ENCODE data around the gene NR4A2. TPM values are rescaled to one million over a fixed set of nuclear protein-coding genes. Genes with fewer than 3 reads are reported as not detected.

Gene NR4A2
- total and polyA plus RNA-seq, 2 donors (not counting 3 experiments of a cell fraction or from before 2014, with no cell fraction given), result 1.0 to 1.9 TPM

- H3K27ac ChIP-seq (ENCODE audit: insufficient read depth, low read depth, low read length), result no peak overlapping the region
- no peaks in the 10 kb centered on the region for H3K9me3 ChIP-seq (replicated peaks; ENCODE audit: control insufficient read depth, insufficient read depth, low read length)
- H3K36me3 ChIP-seq (ENCODE audit: control insufficient read depth in 2 of 2, extremely low read depth in 1 of 2, insufficient read depth in 2 of 2, low read length in 2 of 2), result no peaks in the 10 kb centered on the region
- TF ChIP-seq POLR2AphosphoS5 (IDR thresholded peaks at IDR 0.05; ENCODE audit: insufficient read depth, low read depth, low read length), result no peak
- TF ChIP-seq GATA2 (IDR thresholded peaks at IDR 0.05; ENCODE audit: insufficient read depth, insufficient read length, low read depth, low read length), result no peak
- TF ChIP-seq EZH2 (IDR thresholded peaks at IDR 0.05; ENCODE audit: borderline replicate concordance, low read depth, low read length, severe bottlenecking), result no peak
- no peak for TF ChIP-seq MAX (IDR thresholded peaks at IDR 0.05; ENCODE audit: insufficient read depth, insufficient read length)
- no peak for TF ChIP-seq MYC (IDR thresholded peaks at IDR 0.05; ENCODE audit: low read depth, low read length)
- TF ChIP-seq JUN (IDR thresholded peaks at IDR 0.05; ENCODE audit: borderline replicate concordance, insufficient read depth, insufficient read length, low read depth), result no peak
- no peak for TF ChIP-seq POLR2A (IDR thresholded peaks at IDR 0.05; ENCODE audit: low read depth, low read length)
- TF ChIP-seq CTCF (IDR thresholded peaks at IDR 0.05; ENCODE audit: extremely low read depth in 1 of 2, insufficient read depth in 1 of 2, low read depth in 1 of 2, low read length in 2 of 2), result no peak
- no peak for TF ChIP-seq FOS (IDR thresholded peaks at IDR 0.05; ENCODE audit: borderline replicate concordance, insufficient read depth, low read length)
- POLR2A ChIA-PET, result no interaction called here
- no peak for DNase-seq (ENCODE audit: low read depth, low spot score)
- no TSS peak for BruUV-seq (replicated peaks)
- H3K27me3 ChIP-seq (ENCODE audit: control insufficient read depth in 2 of 2, insufficient read depth in 2 of 2, low read length in 2 of 2), result no peaks in the 10 kb centered on the region
- H3K4me1 ChIP-seq (ENCODE audit: control insufficient read depth, extremely low read depth, insufficient read depth, low read length), result no peaks in the 10 kb centered on the region
- no peaks in the 10 kb centered on the region for H3K9me1 ChIP-seq (replicated peaks; ENCODE audit: control insufficient read depth, extremely low read depth, insufficient read depth, low read length)
- FAIRE-seq, result no peak
- intact Hi-C loops (cut with micrococcal nuclease) (no loop called here), dilution Hi-C loops (cut with MboI; ENCODE audit: extremely low pct_ligation_motif_present, low sequenced_read_pairs) (no loop called here)
- no peak overlapping the region for H3K4me3 ChIP-seq (replicated peaks in 1 of 3; ENCODE audit: insufficient read depth in 1 of 3, low read depth in 1 of 3, low read length in 3 of 3)
- H4K20me1 ChIP-seq (replicated peaks; ENCODE audit: control insufficient read depth, extremely low read depth, insufficient read depth, low read length), result no peaks in the 10 kb centered on the region
- H3K9ac ChIP-seq (replicated peaks; ENCODE audit: extremely low read depth, insufficient read depth, low read length), result no peak overlapping the region
- CTCF ChIA-PET, result no interaction called here
- no peak overlapping the region for H3K4me2 ChIP-seq (ENCODE audit: insufficient read depth, low read length)
- no peaks in the 10 kb centered on the region for H3K79me2 ChIP-seq (ENCODE audit: control insufficient read depth, insufficient read depth, low read length)
- H2AFZ ChIP-seq (ENCODE audit: low read depth, low read length), result no peak overlapping the region
Observed at GRCh38 chr2:156305121-156305520, 27.4 kb downstream of the NR4A2 start.

Data from endothelial cell of umbilical vein (primary cell).